Measurements from ENCODE around the gene NEDD4.

DNA sequence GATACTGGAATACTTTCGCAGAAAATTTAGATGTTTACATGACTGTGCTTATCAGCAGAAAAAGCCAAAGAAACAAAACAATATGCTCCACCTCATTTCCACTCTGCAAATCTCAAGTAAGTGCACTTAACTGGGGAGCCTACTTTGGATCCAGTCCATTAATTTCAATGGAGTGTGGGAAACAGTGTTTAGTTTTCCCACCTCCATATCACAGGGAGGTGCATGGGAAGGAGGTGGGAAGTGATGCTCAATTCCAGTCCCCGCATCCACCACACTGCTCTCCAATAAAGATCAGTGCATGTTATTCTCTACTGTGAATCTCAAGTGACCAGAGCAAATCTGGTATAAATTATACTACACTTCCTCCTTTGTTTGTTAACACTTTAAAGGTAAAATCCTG is 2.9 kb downstream of the NEDD4 start:
- TF ChIP-seq CTCF (conservative IDR thresholded peaks at IDR 0.05; ENCODE audit: low read depth, low read length) (no peak), MAFK (IDR thresholded peaks at IDR 0.05; ENCODE audit: low read depth, low read length) (no peak), POLR2A (IDR thresholded peaks at IDR 0.05; ENCODE audit: low read depth, low read length) (no peak)
- TF ChIP-seq, protein P1, sequence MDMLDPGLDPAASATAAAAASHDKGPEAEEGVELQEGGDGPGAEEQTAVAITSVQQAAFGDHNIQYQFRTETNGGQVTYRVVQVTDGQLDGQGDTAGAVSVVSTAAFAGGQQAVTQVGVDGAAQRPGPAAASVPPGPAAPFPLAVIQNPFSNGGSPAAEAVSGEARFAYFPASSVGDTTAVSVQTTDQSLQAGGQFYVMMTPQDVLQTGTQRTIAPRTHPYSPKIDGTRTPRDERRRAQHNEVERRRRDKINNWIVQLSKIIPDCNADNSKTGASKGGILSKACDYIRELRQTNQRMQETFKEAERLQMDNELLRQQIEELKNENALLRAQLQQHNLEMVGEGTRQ (IDR thresholded peaks at IDR 0.05; ENCODE audit: low read depth, low read length) = no peak

Data from IMR-90 (cell line).